Breast epithelium (tissue), 3 donors: Measurements from ENCODE around the gene C16orf78.

Experiments
- CTCF ChIP-seq, 3 donors: fragments of 450-650 bp; IDR thresholded peaks; one replicate each; pipeline ENCODE4 v1.5.1; 2016 to 2017; ENCODE audit warnings: antibody characterized with exemption in 3 of 3, mild to moderate bottlenecking in 3 of 3, moderate library complexity in 3 of 3
- POLR2A ChIP-seq: fragments of 450-650 bp; IDR thresholded peaks from one replicate; pipeline ENCODE4 v1.6.1; 2016; ENCODE audit warnings: antibody characterized with exemption, mild to moderate bottlenecking, moderate library complexity
- POLR2AphosphoS5 ChIP-seq, 3 donors: sonication (generic); formaldehyde crosslinking; IDR thresholded peaks; one replicate each; pipeline ENCODE4 v1.6.1; 2017; ENCODE audit warnings: antibody characterized with exemption in 3 of 3

- TF ChIP-seq POLR2A = no peak
- TF ChIP-seq CTCF (IDR thresholded peaks at IDR 0.05) = no peak
- TF ChIP-seq POLR2AphosphoS5 (IDR thresholded peaks at IDR 0.05) = no peak
These were observed 51.4 kb downstream of the C16orf78 start for GRCh38 chr16:49424961-49425360.
